ENCODE results near the gene TNRC6B.

- TF ChIP-seq, protein P1, sequence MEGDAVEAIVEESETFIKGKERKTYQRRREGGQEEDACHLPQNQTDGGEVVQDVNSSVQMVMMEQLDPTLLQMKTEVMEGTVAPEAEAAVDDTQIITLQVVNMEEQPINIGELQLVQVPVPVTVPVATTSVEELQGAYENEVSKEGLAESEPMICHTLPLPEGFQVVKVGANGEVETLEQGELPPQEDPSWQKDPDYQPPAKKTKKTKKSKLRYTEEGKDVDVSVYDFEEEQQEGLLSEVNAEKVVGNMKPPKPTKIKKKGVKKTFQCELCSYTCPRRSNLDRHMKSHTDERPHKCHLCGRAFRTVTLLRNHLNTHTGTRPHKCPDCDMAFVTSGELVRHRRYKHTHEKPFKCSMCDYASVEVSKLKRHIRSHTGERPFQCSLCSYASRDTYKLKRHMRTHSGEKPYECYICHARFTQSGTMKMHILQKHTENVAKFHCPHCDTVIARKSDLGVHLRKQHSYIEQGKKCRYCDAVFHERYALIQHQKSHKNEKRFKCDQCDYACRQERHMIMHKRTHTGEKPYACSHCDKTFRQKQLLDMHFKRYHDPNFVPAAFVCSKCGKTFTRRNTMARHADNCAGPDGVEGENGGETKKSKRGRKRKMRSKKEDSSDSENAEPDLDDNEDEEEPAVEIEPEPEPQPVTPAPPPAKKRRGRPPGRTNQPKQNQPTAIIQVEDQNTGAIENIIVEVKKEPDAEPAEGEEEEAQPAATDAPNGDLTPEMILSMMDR (IDR thresholded peaks at IDR 0.05): no peak
- TF ChIP-seq POLR2A (IDR thresholded peaks at IDR 0.05): no peak
These were observed 104.0 kb downstream of the TNRC6B start for GRCh38 chr22:40281717-40282116.

Data from lower leg skin (tissue), 3 donors.